SKM-1 (cell line): Measurements from ENCODE around the gene KBTBD13.
"Not testable (repeated sequence)": the region's sequence is repeated elsewhere in the genome, so short reads cannot be mapped to it uniquely, and the experiment has no call there.

ENCODE experiments used
- DNase-seq: peaks from one replicate; lab custom pipeline; 2025; ENCODE audit not compliant: unreplicated experiment; lab: John Stamatoyannopoulos, UW

Gene KBTBD13

DNA sequence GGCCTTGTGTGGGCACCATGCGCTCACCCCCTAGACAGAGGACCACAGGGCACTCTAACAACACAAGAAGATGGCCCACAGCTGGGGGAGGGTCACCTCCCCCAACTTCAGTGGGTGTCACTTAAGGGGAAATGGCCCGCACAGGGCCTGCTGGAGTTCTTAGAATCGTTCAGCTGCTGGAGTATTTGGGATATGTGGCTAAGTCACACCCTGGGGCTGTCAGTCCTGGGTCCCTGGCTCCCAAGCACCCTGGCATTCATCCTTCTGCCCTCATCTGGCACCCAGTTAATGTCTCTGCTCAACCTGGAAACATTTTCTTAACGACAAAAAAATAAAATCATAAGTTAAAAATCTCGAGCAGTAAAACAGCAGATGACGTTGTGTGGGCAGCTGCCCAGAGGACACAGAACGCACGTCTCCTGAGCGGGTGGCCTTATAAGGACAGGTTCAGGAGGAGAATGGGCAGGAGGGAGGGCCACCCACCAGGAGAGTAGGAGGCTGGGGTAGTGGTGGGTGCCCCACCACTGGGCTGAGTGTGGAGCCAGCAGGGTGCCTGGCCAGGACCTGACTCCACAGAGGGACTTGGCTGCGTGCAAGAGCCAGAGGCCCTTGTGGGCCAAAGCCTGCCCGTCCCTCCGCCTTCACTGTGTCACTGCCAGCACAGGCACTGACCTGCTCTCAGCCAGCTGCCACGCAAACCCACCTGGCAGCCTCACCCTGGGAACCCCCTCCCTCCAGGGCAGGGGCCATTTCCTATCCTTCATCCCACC lies 11.5 kb downstream of the KBTBD13 start:
- no peak for DNase-seq

GRCh38 chr15:65088643-65089021 lies 12.1 kb downstream of the KBTBD13 start:
- no peak for DNase-seq

GRCh38 chr15:65089206-65089824 lies 12.8 kb downstream of the KBTBD13 start:
- no peak for DNase-seq

GRCh38 chr15:65091946-65092770 lies 15.6 kb downstream of the KBTBD13 start:
- no peak for DNase-seq

DNA sequence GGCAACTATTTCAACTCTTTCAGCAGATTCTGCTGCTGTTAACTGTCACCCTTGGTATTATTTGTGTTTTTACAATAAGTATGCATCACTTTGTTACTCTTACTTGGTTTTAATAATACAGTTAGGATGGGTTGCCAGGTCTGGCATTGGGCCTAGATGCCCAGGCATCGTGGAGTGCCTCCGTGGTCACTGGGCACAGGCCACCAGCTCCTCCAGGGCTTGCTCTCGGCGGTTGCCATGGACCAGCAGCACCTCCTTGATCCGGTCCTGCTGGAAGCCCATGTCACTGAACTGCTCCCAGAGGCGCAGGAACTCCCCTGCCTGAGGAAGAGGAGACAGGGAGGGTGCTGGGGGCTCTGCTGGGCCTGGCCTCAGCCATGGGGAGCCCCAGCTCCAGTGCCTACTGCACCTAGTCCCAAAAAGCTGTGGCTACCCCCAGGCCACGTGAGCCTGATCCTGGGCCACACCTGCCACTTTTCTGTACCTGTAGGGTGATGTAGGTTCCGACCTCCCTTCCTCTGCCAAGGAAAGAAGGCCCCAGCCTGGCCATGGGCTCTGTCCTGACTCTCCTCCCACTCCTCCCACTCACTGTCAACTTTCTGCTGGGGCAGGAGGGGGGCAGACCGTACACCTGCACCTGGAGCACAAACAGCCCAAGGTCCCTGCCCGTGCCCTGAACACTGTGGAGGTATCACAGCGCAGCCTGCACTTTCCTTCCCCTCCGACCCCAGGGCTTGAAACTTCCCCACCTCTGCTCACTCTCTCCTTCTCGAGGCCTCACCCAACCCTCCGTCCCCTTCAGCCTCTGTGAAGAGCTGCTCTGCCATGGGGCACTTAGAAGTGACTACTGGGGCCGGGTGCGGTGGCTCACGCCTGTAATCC lies 16.6 kb downstream of the KBTBD13 start:
- no peak for DNase-seq

- not testable (repeated sequence) for DNase-seq
These were observed 17.2 kb downstream of the KBTBD13 start for GRCh38 chr15:65093793-65094170.

DNA sequence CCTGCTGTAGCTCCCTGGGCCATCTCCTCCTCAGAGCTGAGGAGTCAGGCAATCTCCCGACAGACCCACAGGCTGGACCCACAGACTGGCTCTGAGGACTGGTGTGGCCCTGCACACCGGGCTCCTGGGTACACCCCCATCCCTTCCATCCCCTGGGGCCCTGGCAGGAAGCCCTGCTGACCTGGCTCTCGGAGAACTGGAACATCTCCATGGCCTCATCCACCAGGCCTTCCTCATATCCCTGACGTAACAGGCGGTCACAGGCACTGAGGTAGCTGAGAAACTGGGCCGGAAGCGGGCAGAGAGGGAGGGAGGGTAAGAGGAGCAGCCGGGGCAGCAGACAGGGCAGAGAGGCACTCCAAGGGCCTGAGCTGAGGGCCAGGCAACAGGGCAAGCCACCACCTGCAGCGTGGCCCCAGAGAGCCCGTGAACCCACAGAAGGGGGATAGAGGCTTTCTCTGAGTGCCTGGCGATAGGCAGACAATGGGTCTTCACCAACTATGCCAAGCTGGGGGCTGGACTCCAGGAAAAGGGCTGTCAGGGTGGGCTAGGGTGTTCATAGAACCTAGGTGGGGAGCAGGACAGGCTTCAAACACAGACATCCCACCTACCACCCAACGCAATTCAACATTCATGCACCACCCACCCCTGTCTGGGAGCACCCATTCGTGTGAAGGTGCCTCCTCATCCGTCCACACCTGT lies 17.9 kb downstream of the KBTBD13 start:
- DNase-seq = no peak

DNA sequence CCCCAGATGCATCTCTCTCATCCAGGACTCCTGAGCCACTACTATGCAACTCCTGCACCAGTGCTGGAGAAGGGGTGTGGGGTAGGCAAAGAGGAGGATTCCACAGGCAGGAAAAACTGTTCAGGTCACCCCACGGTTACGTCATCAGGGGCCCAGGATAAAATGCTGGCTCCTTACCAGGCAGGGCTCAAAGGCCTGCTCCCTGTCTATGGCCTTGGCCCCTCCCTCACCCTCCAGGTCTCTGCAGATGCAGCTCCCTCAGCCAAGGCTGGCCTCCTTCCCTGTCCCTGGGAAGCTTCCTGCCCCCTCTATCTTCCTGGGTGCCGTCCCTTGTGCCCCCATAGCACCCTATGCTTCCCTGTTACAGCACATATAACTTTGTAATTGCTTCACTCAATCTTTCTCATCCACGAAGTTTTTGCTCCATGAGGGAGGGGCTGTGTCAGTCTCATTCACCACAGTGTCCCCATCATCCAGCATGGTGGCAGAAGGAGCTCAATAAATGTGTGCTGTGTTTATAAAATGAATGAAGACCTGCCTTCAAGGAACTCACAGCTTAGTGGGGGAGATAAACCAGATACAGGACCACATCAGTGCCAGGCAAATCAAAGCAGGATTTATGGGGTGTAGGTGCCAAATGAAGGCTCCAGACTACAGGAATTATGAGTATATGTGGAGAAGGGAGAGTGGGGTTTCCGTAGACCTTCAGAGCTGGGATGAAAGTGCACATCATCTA lies 18.6 kb downstream of the KBTBD13 start:
- DNase-seq = no peak

DNA sequence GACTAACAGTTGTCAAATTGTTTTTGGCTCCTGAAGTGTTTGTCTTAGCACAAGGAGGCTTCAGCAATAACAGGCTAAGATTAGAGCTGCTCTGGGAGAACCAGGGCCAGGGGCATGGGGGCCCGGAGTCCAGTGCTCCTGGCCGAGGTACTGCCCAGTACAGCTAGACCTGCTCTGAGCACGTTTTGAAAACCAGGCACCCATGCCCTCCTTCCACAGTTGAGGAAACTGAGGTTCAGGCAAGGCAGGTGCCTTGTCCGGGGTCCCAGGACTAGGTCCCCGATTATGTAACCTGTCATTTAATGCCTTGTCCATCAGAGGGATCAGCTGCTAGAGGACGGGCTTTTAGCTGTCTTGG lies 19.2 kb downstream of the KBTBD13 start:
- no peak for DNase-seq

DNA sequence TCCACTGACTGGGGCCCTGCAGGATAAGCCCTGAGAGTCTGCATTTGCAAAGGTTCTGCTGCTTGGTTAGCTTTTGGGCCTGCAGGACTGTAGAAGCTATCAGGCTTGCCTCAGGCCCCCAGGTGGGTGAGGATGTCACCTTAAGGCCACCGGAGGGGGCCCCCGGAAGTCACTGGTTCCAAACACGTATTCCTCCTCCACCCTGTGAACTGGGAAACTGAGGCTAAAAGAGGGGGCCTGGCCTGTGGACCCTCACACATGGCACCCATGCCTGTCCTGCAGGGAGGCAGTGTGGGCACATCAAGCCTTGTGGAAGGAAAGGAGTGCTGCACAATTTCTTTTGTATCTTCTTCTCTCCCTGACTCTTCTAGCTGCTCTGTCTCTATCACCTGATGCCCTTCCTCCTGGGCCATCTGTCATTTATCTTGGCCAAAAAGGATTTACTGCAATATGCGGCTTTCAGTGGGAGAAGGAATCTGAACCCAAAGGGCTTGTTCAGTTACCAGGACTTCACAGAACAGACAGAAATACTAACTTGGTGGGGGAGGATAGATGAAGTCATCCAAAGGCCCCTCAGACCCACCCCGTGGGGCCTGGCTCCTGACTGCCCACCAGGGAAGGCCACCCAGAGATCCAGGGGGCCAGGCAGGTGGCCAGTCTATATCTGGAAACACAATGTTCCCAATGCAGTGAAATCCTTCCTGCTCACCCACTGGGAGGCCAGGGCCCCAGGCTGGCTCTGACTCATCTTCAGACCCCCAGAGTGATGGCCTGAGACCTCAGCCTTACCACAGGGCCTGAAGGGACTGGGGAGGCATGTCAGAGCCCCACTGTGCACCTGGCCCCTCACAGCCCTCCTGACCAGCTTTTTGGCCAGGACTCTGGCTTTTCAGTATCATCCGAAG lies 20.2 kb downstream of the KBTBD13 start:
- DNase-seq = no peak

GRCh38 chr15:65097651-65098263 lies 21.2 kb downstream of the KBTBD13 start:
- no peak for DNase-seq

- no peak for DNase-seq
These were observed 22.8 kb downstream of the KBTBD13 start for GRCh38 chr15:65099336-65099735.

DNA sequence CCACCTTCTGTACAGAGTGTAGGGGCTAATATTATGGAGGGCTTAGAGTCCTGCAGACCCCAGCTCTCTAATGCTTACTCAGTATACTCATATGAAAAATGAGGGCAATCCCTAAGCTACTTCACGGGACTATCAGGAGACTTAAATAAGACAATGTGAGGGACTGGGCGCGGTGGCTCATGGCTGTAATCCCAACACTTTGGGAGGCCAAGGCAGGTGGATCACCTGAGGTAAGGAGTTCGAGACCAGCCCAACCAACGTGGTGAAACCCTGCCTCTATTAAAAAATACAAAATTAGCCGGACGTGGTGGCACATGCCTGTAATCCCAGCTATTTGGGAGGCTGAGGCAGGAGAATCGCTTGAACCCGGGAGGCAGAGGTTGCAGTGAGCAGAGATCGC lies 23.3 kb downstream of the KBTBD13 start:
- not testable (repeated sequence) for DNase-seq

- DNase-seq = no peak
These were observed 23.9 kb downstream of the KBTBD13 start for GRCh38 chr15:65100442-65100841.

GRCh38 chr15:65101411-65101890 lies 24.9 kb downstream of the KBTBD13 start:
- DNase-seq = peak; percentile 8

- no peak for DNase-seq
These were observed 25.6 kb downstream of the KBTBD13 start for GRCh38 chr15:65101891-65102708.

- DNase-seq = no peak
These were observed 26.4 kb downstream of the KBTBD13 start for GRCh38 chr15:65102912-65103311.
